Nephron progenitor cell (in vitro differentiated cells): ENCODE data around the gene SCNN1A.

ENCODE experiments used
- DNase-seq: peaks from one replicate; pipeline ENCODE4 v3.0.0; 2021
- H3K27ac Mint-ChIP-seq: 2 replicates; pipeline ENCODE4 v1.8.0; 2021; ENCODE audit warnings: mild to moderate bottlenecking, moderate library complexity, mixed read lengths
- H3K27me3 Mint-ChIP-seq: 2 replicates; pipeline ENCODE4 v1.8.0; 2021; ENCODE audit warnings: mild to moderate bottlenecking, low read depth, mixed read lengths; ENCODE audit not compliant: poor library complexity
- H3K36me3 Mint-ChIP-seq: 2 replicates; pipeline ENCODE4 v1.8.0; 2021; ENCODE audit warnings: low read depth, mixed read lengths
- H3K4me1 Mint-ChIP-seq: 2 replicates; pipeline ENCODE4 v1.8.0; 2021; ENCODE audit warnings: mixed read lengths
- H3K4me3 Mint-ChIP-seq: 2 replicates; pipeline ENCODE4 v1.8.0; 2021; ENCODE audit warnings: mild to moderate bottlenecking, moderate library complexity, mixed read lengths
- H3K9me3 Mint-ChIP-seq: 2 replicates; pipeline ENCODE4 v1.8.0; 2021; ENCODE audit warnings: mild to moderate bottlenecking, moderate library complexity, mixed read lengths
- CTCF ChIP-seq: fragments of 200-600 bp; sonication (generic); IDR thresholded peaks from 2 replicates; pipeline ENCODE4 v1.5.0; 2021; ENCODE audit warnings: antibody characterized with exemption

The SCNN1A gene

GRCh38 chr12:6375269-6376078 is at the start of gene SCNN1A:
Gene SCNN1A (minus strand): TSS chr12:6375563. CDS start chr12:6374783, 780 bp downstream.
- no peak for TF ChIP-seq CTCF
- no peak for DNase-seq

GRCh38 chr12:6424866-6425265 is 49.5 kb upstream of the SCNN1A start:
- H3K4me1 Mint-ChIP-seq: peaks cover 35% of the 10 kb centered on the region
- peaks cover 9% of the 10 kb centered on the region for H3K27me3 Mint-ChIP-seq
- H3K36me3 Mint-ChIP-seq: no peaks in the 10 kb centered on the region
- no peaks in the 10 kb centered on the region for H3K9me3 Mint-ChIP-seq
- no peak for TF ChIP-seq CTCF
- no peak for DNase-seq
- no peak overlapping the region for H3K4me3 Mint-ChIP-seq
- no peak overlapping the region for H3K27ac Mint-ChIP-seq

More at GRCh38 chr12:6375269-6376078, at the start of gene SCNN1A:
- H3K27me3 Mint-ChIP-seq: peaks cover 45% of the 10 kb centered on the region
- no peak within 1 kb of the TSS for H3K27ac Mint-ChIP-seq
- H3K9me3 Mint-ChIP-seq: no peaks in the 10 kb centered on the region
- H3K4me3 Mint-ChIP-seq: peak within 1 kb of the TSS; percentile 62
- H3K4me1 Mint-ChIP-seq: peaks cover 82% of the 10 kb centered on the region
- no peaks in the 10 kb centered on the region for H3K36me3 Mint-ChIP-seq

- TF ChIP-seq CTCF: no peak
- Mint-ChIP-seq H3K4me3 (no peak overlapping the region), H3K4me1 (peaks cover 31% of the 10 kb centered on the region), H3K36me3 (no peaks in the 10 kb centered on the region), H3K27ac (no peak overlapping the region), H3K9me3 (no peaks in the 10 kb centered on the region), H3K27me3 (peaks cover 9% of the 10 kb centered on the region)
- no peak for DNase-seq
Observed at GRCh38 chr12:6424008-6424347, 48.6 kb upstream of the SCNN1A start.

GRCh38 chr12:6423267-6424007 is 48.1 kb upstream of the SCNN1A start:
- peaks cover 31% of the 10 kb centered on the region for H3K4me1 Mint-ChIP-seq

GRCh38 chr12:6420364-6420763 is 45.0 kb upstream of the SCNN1A start:
- Mint-ChIP-seq H3K9me3 (no peaks in the 10 kb centered on the region), H3K4me3 (no peak overlapping the region), H3K27ac (no peak overlapping the region), H3K36me3 (no peaks in the 10 kb centered on the region), H3K27me3 (peaks cover 16% of the 10 kb centered on the region), H3K4me1 (peaks cover 13% of the 10 kb centered on the region)
- TF ChIP-seq CTCF: no peak
- no peak for DNase-seq

More at GRCh38 chr12:6423267-6424007, 48.1 kb upstream of the SCNN1A start:
- no peaks in the 10 kb centered on the region for H3K9me3 Mint-ChIP-seq
- no peak overlapping the region for H3K27ac Mint-ChIP-seq
- peak; percentile 82 for TF ChIP-seq CTCF
- peak; percentile 66 for DNase-seq
- no peak overlapping the region for H3K4me3 Mint-ChIP-seq
- no peaks in the 10 kb centered on the region for H3K36me3 Mint-ChIP-seq
- H3K27me3 Mint-ChIP-seq: peaks cover 9% of the 10 kb centered on the region
